Measurements from ENCODE around the gene UBE2G2.

DNA sequence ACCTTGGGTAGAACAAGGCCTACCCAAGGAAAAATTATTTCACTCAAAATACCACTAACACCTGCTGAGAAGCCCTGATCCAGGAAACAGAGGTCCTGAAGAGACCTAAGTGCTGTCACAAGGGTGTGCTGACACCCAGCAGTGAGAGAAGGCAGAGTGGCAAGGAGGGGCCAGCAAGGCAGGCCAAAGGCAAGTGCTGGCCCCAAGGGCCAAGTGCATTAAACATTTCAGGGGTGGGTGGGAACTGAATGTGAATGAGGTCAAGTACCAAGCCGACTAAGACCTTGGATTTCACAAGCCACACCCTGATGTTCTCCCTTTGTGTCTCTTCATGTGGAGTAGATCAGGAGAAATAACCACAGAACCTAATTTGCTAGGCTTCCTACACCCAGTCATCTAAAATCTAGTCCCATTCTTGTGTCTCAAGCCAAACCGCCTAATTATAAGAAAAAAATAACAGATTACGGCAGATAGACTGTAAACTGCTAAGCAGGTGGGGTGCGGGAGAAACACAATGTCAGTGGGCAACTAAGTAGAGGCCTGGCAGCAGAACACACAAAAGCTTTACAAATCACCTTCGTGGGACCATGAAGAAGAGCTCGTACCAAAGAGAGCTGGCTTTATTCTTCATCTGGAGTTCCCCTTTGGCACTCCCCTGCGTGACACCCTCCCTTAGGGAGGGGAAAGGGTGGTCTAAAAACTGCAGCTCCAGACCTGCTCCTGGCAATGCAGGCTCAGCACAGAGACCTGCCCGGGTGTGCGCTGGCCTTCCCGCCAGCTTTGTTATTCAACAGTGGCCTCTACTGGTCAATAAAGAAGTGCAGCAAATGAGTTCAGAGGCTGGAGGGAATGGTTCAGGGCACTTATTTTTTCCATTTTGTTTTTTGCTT is 8.7 kb downstream of the UBE2G2 start:
- TF ChIP-seq, protein P1, sequence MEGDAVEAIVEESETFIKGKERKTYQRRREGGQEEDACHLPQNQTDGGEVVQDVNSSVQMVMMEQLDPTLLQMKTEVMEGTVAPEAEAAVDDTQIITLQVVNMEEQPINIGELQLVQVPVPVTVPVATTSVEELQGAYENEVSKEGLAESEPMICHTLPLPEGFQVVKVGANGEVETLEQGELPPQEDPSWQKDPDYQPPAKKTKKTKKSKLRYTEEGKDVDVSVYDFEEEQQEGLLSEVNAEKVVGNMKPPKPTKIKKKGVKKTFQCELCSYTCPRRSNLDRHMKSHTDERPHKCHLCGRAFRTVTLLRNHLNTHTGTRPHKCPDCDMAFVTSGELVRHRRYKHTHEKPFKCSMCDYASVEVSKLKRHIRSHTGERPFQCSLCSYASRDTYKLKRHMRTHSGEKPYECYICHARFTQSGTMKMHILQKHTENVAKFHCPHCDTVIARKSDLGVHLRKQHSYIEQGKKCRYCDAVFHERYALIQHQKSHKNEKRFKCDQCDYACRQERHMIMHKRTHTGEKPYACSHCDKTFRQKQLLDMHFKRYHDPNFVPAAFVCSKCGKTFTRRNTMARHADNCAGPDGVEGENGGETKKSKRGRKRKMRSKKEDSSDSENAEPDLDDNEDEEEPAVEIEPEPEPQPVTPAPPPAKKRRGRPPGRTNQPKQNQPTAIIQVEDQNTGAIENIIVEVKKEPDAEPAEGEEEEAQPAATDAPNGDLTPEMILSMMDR (IDR thresholded peaks at IDR 0.05 in 8 of 11, conservative IDR thresholded peaks at IDR 0.05 in 3 of 11): peak; percentile 55 to 87 (median 78)
- no peak for TF ChIP-seq POLR2A (IDR thresholded peaks at IDR 0.05)

All from spleen (tissue), 7 donors.